Esophagus muscularis mucosa (tissue), 4 donors: ENCODE results near the gene NODAL. TPM values are rescaled to one million over a fixed set of nuclear protein-coding genes. Genes with fewer than 3 reads are reported as not detected.

ENCODE experiments used
- DNase-seq: peaks from one replicate; pipeline ENCODE4 v3.0.0-alpha.2; 2017; ENCODE audit errors: extremely low spot score
- H3K27ac ChIP-seq, 4 donors: fragments of 200-600 bp; sonication (generic); replicated peaks in 1 of 4; 1 replicate in 3 of 4; 2 replicates in 1 of 4; pipeline ENCODE4 v1.5.1; 2016 to 2019; ENCODE audit warnings: mild to moderate bottlenecking in 1 of 4
- H3K27me3 ChIP-seq, 4 donors: fragments of 200-600 bp; sonication (generic); one replicate each; pipeline versions ENCODE4 v1.5.1 to v1.6.0; 2016 to 2019
- H3K36me3 ChIP-seq, 4 donors: fragments of 200-600 bp; sonication (generic); one replicate each; pipeline ENCODE4 v1.5.1; 2016 to 2019
- H3K4me1 ChIP-seq, 4 donors: fragments of 200-600 bp; sonication (generic); one replicate each; pipeline ENCODE4 v1.5.1; 2016 to 2019
- H3K4me3 ChIP-seq, 4 donors: fragments of 200-600 bp; sonication (generic); 1 replicate in 2 of 4; 2 replicates in 2 of 4; pipeline ENCODE4 v1.5.1; 2016 to 2019; ENCODE audit warnings: mild to moderate bottlenecking in 4 of 4, moderate library complexity in 1 of 4
- H3K9me3 ChIP-seq, 4 donors: fragments of 200-600 bp; sonication (generic); 1 replicate in 3 of 4; 2 replicates in 1 of 4; pipeline ENCODE4 v1.5.1; 2016 to 2019
- EP300 ChIP-seq: sonication (generic); formaldehyde crosslinking; IDR thresholded peaks from one replicate; pipeline ENCODE4 v1.6.1; 2017; ENCODE audit warnings: antibody characterized with exemption
- POLR2A ChIP-seq: fragments of 450-650 bp; IDR thresholded peaks from one replicate; pipeline ENCODE4 v1.6.1; 2017; ENCODE audit warnings: antibody characterized with exemption, moderate library complexity, mild to moderate bottlenecking, low read depth
- POLR2AphosphoS5 ChIP-seq, 2 donors: sonication (generic); formaldehyde crosslinking; IDR thresholded peaks; one replicate each; pipeline ENCODE4 v1.6.1; 2017; ENCODE audit warnings: antibody characterized with exemption in 2 of 2
- WGBS: methylation state at CpG from one replicate; pipeline ENCODE4 v1.1.5; 2018; 5-methylcytosine and 5-hydroxymethylcytosine counted together
- intact Hi-C: fragments of 100-400 bp; cut with DNase I; formaldehyde crosslinking; loops from one replicate; pipeline ENCODE4 v1.15.1; 2023
- total RNA-seq, 4 donors: library from RNA; depleted of rRNA; stranded (reverse); fragments of >200 nt; gene quantifications; one replicate each; pipeline versions ENCODE4 v1.1.0 to v1.2.1, GENCODE V29; 2016
- TF ChIP-seq, protein P1 (sequence below), 3 experiments: fragments of 200-600 bp in 2 of 3; fragments of 450-650 bp in 1 of 3; sonication (generic) in 2 of 3; IDR thresholded peaks; one replicate each; pipeline ENCODE4 v1.5.1; 2017 to 2019; ENCODE audit warnings: antibody characterized with exemption in 3 of 3, mild to moderate bottlenecking in 2 of 3, moderate library complexity in 1 of 3

NODAL gene
- total RNA-seq, 4 donors from 2014 or later, result not detected

DNA sequence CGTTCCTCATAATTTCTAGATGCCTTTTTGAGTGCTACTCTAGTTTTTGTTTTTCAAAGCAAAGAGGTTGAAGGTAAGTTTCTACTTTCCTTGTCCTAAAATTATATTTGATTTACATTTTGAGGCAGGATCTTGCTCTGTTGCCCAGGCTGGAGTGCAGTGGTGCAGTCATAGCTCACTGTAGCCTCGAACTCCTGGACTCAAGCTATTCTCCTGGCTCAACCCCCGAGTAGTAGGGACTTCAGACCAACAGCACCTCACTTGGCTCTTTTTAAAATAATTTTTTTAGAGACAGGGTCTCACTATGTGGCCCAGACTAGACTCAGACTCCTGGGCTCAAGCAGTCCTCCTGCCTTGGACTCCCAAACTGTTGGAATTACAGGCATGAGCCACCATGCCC is 22.8 kb downstream of the NODAL start:
- Histone ChIP-seq H3K36me3 (peaks cover 25 to 47% (median 42%) of the 10 kb centered on the region in 4 donors), H3K9me3 (no peaks in the 10 kb centered on the region), H3K27me3 (no peaks in the 10 kb centered on the region), H3K4me3 (no peak overlapping the region), H3K27ac (no peak overlapping the region), H3K4me1 (peaks cover 12 to 36% (median 24%) of the 10 kb centered on the region in 4 donors)
- intact Hi-C loops, result no loop called here
- TF ChIP-seq, protein P1, sequence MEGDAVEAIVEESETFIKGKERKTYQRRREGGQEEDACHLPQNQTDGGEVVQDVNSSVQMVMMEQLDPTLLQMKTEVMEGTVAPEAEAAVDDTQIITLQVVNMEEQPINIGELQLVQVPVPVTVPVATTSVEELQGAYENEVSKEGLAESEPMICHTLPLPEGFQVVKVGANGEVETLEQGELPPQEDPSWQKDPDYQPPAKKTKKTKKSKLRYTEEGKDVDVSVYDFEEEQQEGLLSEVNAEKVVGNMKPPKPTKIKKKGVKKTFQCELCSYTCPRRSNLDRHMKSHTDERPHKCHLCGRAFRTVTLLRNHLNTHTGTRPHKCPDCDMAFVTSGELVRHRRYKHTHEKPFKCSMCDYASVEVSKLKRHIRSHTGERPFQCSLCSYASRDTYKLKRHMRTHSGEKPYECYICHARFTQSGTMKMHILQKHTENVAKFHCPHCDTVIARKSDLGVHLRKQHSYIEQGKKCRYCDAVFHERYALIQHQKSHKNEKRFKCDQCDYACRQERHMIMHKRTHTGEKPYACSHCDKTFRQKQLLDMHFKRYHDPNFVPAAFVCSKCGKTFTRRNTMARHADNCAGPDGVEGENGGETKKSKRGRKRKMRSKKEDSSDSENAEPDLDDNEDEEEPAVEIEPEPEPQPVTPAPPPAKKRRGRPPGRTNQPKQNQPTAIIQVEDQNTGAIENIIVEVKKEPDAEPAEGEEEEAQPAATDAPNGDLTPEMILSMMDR (IDR thresholded peaks at IDR 0.05), result no peak
- no peak for TF ChIP-seq POLR2A
- no peak for TF ChIP-seq EP300
- no peak for TF ChIP-seq POLR2AphosphoS5 (IDR thresholded peaks at IDR 0.05)
- DNase-seq, result no peak
- whole genome bisulfite sequencing, result 92% methylated on average over 3 of the region's 3 CpGs

DNA sequence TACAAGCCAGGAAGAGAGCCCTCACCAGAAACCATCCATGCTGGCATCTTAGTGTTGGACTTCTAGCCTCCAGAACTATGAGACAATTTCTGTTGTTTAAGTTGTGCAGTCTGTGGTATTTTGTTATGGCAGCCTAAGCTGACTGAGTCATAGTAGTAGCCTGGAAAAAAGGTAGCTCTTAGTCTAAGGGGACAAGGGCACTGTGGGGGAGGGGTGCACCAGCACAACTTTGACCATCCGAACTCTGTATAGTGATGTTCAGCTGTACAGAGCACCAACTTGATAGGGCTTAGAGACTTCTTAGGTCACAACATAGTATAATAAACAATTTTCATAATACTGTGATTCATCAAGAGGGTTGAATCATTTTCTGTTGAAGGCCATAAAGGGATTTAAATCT is 23.3 kb downstream of the NODAL start:
- H3K4me3 ChIP-seq, result no peak overlapping the region
- peaks cover 8 to 35% (median 27%) of the 10 kb centered on the region in 4 donors for H3K4me1 ChIP-seq
- H3K36me3 ChIP-seq, result peaks cover 25 to 42% (median 37%) of the 10 kb centered on the region in 4 donors
- no peaks in the 10 kb centered on the region for H3K27me3 ChIP-seq
- WGBS, result 71% methylated on average over 1 of the region's 1 CpG
- peak overlapping the region in 2 of 4 donors; percentile 7 to 11 for H3K27ac ChIP-seq
- TF ChIP-seq POLR2A (no peak), POLR2AphosphoS5 (IDR thresholded peaks at IDR 0.05) (peak in 1 of 2 donors; percentile 23)
- DNase-seq, result no peak
- intact Hi-C loops, result no loop called here
- H3K9me3 ChIP-seq, result no peaks in the 10 kb centered on the region

DNA sequence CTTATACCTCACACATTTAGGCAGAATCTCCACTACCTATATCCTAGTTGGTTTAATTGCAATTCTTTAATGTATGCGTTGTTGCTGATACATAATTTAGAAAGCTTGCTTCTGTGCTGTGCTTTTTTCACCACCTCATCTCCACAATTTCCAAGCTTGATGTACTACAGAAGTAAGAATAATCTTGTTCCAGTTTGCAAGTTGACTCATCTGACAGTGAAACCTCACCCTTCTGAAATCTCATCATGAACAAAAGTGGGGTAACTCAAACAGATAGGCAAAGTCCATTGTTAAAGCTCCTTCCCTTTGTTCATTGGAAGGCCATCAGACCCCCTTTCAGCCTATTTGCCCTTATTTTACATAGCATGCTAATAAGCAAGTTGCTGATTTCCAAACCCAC is 23.9 kb downstream of the NODAL start:
- peak overlapping the region in 1 of 4 donors; percentile 11 for H3K27ac ChIP-seq
- 100% methylated on average over 1 of the region's 1 CpG for WGBS

DNA sequence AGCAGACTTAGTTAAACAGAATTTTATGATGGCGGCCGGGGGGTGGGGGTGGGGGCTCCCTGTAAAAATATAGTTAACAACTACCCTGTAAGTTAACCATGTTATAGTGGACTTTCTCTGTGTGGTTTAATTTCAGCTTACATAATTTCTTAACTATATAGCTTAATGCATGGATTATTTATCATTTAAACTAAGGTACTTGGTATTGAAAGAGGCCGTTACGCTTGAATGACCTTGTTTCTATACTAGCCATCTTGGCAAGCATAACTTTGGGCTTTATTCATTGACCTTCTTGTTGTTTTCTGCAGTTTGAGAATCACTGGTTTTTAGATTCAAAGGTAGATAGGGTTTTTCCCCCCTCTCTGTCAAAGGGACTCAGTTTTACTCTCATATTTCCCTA is 29.1 kb downstream of the NODAL start:
- no peaks in the 10 kb centered on the region for H3K27me3 ChIP-seq
- DNase-seq, result no peak
- intact Hi-C loops, result no loop called here
- no peak overlapping the region for H3K27ac ChIP-seq
- H3K4me3 ChIP-seq, result no peak overlapping the region
- WGBS, result 83% methylated on average over 4 of the region's 4 CpGs
- no peaks in the 10 kb centered on the region for H3K9me3 ChIP-seq
- H3K4me1 ChIP-seq, result peaks cover 41 to 69% (median 62%) of the 10 kb centered on the region in 4 donors
- no peak for TF ChIP-seq POLR2AphosphoS5 (IDR thresholded peaks at IDR 0.05)
- peaks cover 0 to 3% (median 0%) of the 10 kb centered on the region in 4 donors for H3K36me3 ChIP-seq

More for the DNA sequence above, 23.9 kb downstream of the NODAL start:
- H3K27me3 ChIP-seq, result no peaks in the 10 kb centered on the region
- intact Hi-C loops, result no loop called here
- TF ChIP-seq POLR2A (no peak), EP300 (no peak), POLR2AphosphoS5 (IDR thresholded peaks at IDR 0.05) (no peak)
- TF ChIP-seq, protein P1 (IDR thresholded peaks at IDR 0.05), result no peak
- no peaks in the 10 kb centered on the region for H3K9me3 ChIP-seq
- no peak for DNase-seq
- no peak overlapping the region for H3K4me3 ChIP-seq
- peaks cover 9 to 36% (median 34%) of the 10 kb centered on the region in 4 donors for H3K4me1 ChIP-seq
- peaks cover 25 to 39% (median 31%) of the 10 kb centered on the region in 4 donors for H3K36me3 ChIP-seq

DNA sequence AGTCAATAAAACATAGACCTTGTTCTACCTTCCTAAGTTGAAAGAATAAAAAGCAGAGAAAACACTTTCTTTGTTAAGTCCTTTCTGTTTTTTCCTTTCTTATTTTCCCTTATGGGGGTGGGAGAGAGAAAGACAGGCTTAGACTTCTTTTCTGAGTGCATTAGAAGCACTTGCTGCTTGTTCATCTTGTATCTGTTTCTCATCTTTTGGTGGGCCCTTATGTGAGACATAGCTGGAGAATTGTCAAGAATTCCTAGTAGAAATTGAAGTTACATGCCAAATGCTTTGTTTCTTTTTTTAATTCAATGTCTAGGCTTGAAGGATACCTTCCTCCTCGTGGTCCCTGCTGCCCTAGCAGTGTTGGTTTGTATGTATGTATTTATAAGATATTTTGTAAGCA is 30.9 kb downstream of the NODAL start:
- peak overlapping the region in 3 of 4 donors; percentile 71 to 96 (median 80) for H3K27ac ChIP-seq
- intact Hi-C loops, result no loop called here
- H3K4me1 ChIP-seq, result peaks cover 53 to 82% (median 77%) of the 10 kb centered on the region in 4 donors

More for the DNA sequence above, 30.9 kb downstream of the NODAL start:
- no peaks in the 10 kb centered on the region for H3K9me3 ChIP-seq
- peaks cover 0 to 3% (median 0%) of the 10 kb centered on the region in 4 donors for H3K36me3 ChIP-seq
- no peaks in the 10 kb centered on the region for H3K27me3 ChIP-seq
- WGBS, result 24% methylated on average over 1 of the region's 1 CpG
- no peak overlapping the region for H3K4me3 ChIP-seq
- DNase-seq, result no peak
- TF ChIP-seq POLR2A (no peak), POLR2AphosphoS5 (IDR thresholded peaks at IDR 0.05) (no peak), EP300 (no peak)
- TF ChIP-seq, protein P1 (IDR thresholded peaks at IDR 0.05), result no peak
